Measurements from ENCODE around the gene RNF182. TPM values are rescaled to one million over a fixed set of nuclear protein-coding genes. Genes with fewer than 3 reads are reported as not detected.

Gene RNF182
- total and polyA plus RNA-seq, 2 donors (not counting 1 experiment from before 2014, with no cell fraction given), result 0.10 TPM; not detected in 1

DNA sequence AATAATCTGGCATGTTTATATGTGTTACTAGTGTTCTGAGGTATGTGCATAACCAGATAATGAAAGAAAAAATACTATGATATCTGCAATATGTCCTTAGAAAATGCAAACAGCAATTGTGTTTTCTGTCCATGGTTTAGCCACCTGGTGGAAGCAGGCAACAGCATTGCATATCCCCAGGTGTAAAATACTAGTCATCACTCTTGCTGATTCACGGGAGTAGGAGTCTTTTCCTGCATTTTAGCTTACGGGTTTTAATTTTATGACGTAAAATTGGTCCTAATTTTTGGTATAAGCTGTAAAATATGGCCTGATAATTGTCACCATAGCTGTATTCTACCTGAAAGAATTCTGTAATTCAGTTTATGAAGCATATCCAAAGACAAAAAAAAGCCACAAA lies 2.5 kb downstream of the RNF182 start:
- Histone ChIP-seq H3K79me2 (ENCODE audit: control insufficient read depth, insufficient read depth, low read length) (no peaks in the 10 kb centered on the region), H3K36me3 (replicated peaks in 1 of 2; ENCODE audit: control extremely low read depth in 1 of 2, control insufficient read depth in 1 of 2, extremely low read depth in 1 of 2, insufficient read depth in 2 of 2, low read length in 1 of 2) (no peaks in the 10 kb centered on the region), H3K9me3 (ENCODE audit: control extremely low read depth in 1 of 3, control insufficient read depth in 2 of 3, insufficient read depth in 1 of 3, low read length in 2 of 3) (peaks cover 0 to 5% (median 4%) of the 10 kb centered on the region in 3 donors), H4K20me1 (ENCODE audit: control insufficient read depth, insufficient read depth, low read length, poor library complexity, severe bottlenecking) (no peaks in the 10 kb centered on the region), H3K27ac (ENCODE audit: low read length in 2 of 2) (no peak overlapping the region), H2AFZ (ENCODE audit: insufficient read depth, low read depth, low read length, poor library complexity, severe bottlenecking) (no peak overlapping the region), H3K4me2 (replicated peaks; ENCODE audit: low read depth, low read length, poor library complexity, severe bottlenecking) (no peak overlapping the region), H3K9ac (ENCODE audit: low read length) (no peak overlapping the region), H3K4me1 (ENCODE audit: control insufficient read depth in 2 of 2, insufficient read depth in 2 of 2, low read length in 2 of 2) (peaks cover 15 to 22% of the 10 kb centered on the region in 2 donors), H3K27me3 (replicated peaks in 1 of 4; ENCODE audit: control extremely low read depth in 1 of 4, control insufficient read depth in 3 of 4, insufficient read depth in 4 of 4, low read length in 3 of 4) (peaks cover 0 to 56% (median 42%) of the 10 kb centered on the region in 4 experiments), H3K4me3 (ENCODE audit: control extremely low read depth in 1 of 5, extremely low read depth in 1 of 5, insufficient read depth in 1 of 5, low read depth in 2 of 5, low read length in 4 of 5) (no peak overlapping the region)
- Mint-ChIP-seq H3K27me3 (peaks cover 78% of the 10 kb centered on the region), H3K9me3 (ENCODE audit: insufficient read depth) (no peaks in the 10 kb centered on the region), H3K4me3 (no peak overlapping the region), H3K27ac (no peak overlapping the region), H3K4me1 (peaks cover 13% of the 10 kb centered on the region)
- CTCF ChIA-PET, result interaction anchor here (0.7 to 1.4 kb wide), 2 partner anchors 19 to 119 kb away, joined by 3 read pairs; no protein-coding TSS in a partner anchor
- POLR2A ChIA-PET, result no interaction called here
- TF ChIP-seq, protein P1, sequence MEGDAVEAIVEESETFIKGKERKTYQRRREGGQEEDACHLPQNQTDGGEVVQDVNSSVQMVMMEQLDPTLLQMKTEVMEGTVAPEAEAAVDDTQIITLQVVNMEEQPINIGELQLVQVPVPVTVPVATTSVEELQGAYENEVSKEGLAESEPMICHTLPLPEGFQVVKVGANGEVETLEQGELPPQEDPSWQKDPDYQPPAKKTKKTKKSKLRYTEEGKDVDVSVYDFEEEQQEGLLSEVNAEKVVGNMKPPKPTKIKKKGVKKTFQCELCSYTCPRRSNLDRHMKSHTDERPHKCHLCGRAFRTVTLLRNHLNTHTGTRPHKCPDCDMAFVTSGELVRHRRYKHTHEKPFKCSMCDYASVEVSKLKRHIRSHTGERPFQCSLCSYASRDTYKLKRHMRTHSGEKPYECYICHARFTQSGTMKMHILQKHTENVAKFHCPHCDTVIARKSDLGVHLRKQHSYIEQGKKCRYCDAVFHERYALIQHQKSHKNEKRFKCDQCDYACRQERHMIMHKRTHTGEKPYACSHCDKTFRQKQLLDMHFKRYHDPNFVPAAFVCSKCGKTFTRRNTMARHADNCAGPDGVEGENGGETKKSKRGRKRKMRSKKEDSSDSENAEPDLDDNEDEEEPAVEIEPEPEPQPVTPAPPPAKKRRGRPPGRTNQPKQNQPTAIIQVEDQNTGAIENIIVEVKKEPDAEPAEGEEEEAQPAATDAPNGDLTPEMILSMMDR (IDR thresholded peaks at IDR 0.05), result no peak
- no peak for TF ChIP-seq EZH2 (IDR thresholded peaks at IDR 0.05; ENCODE audit: borderline replicate concordance, insufficient read depth, low read depth, low read length, poor library complexity, severe bottlenecking)
- DNase-seq, result no peak
- intact Hi-C loops (cut with micrococcal nuclease), result loop anchor here (5.0 kb wide), 1 partner anchor 115 kb away; no protein-coding TSS in a partner anchor
- ATAC-seq (ENCODE audit: low read depth), result no peak
- no CpG with 5 or more reads among the region's 3 CpGs for WGBS (ENCODE audit: insufficient coverage)

DNA sequence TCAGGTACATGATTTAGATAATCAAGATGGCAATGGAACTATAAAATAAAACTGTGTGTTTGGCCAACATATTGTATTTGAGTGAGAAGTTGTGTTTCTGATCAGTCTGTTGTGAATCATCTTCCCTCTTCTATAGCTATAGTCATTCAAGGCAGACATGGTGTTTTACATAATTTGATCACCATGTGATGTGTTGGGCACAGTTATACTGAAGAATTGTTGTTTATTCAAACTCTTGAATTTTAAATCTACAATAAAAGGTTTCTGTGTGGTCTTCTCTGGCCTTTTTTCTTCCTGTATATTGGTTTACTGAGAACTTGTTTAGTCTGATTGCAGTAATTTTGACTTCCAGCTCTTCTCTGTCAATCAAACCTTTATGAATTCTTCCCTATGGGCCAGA lies 4.4 kb downstream of the RNF182 start:
- no peak for TF ChIP-seq EZH2 (IDR thresholded peaks at IDR 0.05; ENCODE audit: borderline replicate concordance, insufficient read depth, low read depth, low read length, poor library complexity, severe bottlenecking)
- TF ChIP-seq, protein P1 (IDR thresholded peaks at IDR 0.05), result no peak
- Histone ChIP-seq H3K9me3 (ENCODE audit: control extremely low read depth in 1 of 3, control insufficient read depth in 2 of 3, insufficient read depth in 1 of 3, low read length in 2 of 3) (peaks cover 0 to 5% (median 2%) of the 10 kb centered on the region in 3 donors), H3K4me1 (ENCODE audit: control insufficient read depth in 2 of 2, insufficient read depth in 2 of 2, low read length in 2 of 2) (peaks cover 13 to 17% of the 10 kb centered on the region in 2 donors), H3K4me2 (replicated peaks; ENCODE audit: low read depth, low read length, poor library complexity, severe bottlenecking) (no peak overlapping the region), H4K20me1 (ENCODE audit: control insufficient read depth, insufficient read depth, low read length, poor library complexity, severe bottlenecking) (no peaks in the 10 kb centered on the region), H3K9ac (ENCODE audit: low read length) (no peak overlapping the region), H3K36me3 (replicated peaks in 1 of 2; ENCODE audit: control extremely low read depth in 1 of 2, control insufficient read depth in 1 of 2, extremely low read depth in 1 of 2, insufficient read depth in 2 of 2, low read length in 1 of 2) (no peaks in the 10 kb centered on the region), H3K79me2 (ENCODE audit: control insufficient read depth, insufficient read depth, low read length) (no peaks in the 10 kb centered on the region), H3K27me3 (replicated peaks in 1 of 4; ENCODE audit: control extremely low read depth in 1 of 4, control insufficient read depth in 3 of 4, insufficient read depth in 4 of 4, low read length in 3 of 4) (peaks cover 0 to 44% (median 35%) of the 10 kb centered on the region in 4 experiments), H3K4me3 (ENCODE audit: control extremely low read depth in 1 of 5, extremely low read depth in 1 of 5, insufficient read depth in 1 of 5, low read depth in 2 of 5, low read length in 4 of 5) (no peak overlapping the region), H3K27ac (ENCODE audit: low read length in 2 of 2) (no peak overlapping the region), H2AFZ (ENCODE audit: insufficient read depth, low read depth, low read length, poor library complexity, severe bottlenecking) (no peak overlapping the region)
- DNase-seq (no peak), ATAC-seq (ENCODE audit: low read depth) (no peak)
- Mint-ChIP-seq H3K4me3 (no peak overlapping the region), H3K4me1 (peaks cover 10% of the 10 kb centered on the region), H3K9me3 (ENCODE audit: insufficient read depth) (no peaks in the 10 kb centered on the region), H3K27ac (no peak overlapping the region), H3K27me3 (peaks cover 65% of the 10 kb centered on the region)
- ChIA-PET CTCF (no interaction called here), POLR2A (no interaction called here)
- intact Hi-C loops (cut with micrococcal nuclease), result loop anchor here (5.0 kb wide), 1 partner anchor 113 kb away; no protein-coding TSS in a partner anchor

Measured in B cell (primary cell).